AG04450 (cell line): ENCODE measurements around the gene ZNF536. TPM values are rescaled to one million over a fixed set of nuclear protein-coding genes. Genes with fewer than 3 reads are reported as not detected.

Experiments used
- CTCF ChIA-PET: fragments of 300-600, 350-600 bp; formaldehyde crosslinking; extraction: SDS; loops from one replicate; lab custom pipeline; 2022; ENCODE audit warnings: antibody characterized with exemption, inconsistent platforms; lab: Charles Lee
- POLR2A ChIA-PET: fragments of 350-600 bp; formaldehyde crosslinking; extraction: SDS; loops from one replicate; lab custom pipeline; 2021; ENCODE audit warnings: antibody characterized with exemption, inconsistent platforms; lab: Yijun Ruan, JAX
- DNase-seq: peaks from one replicate; pipeline ENCODE4 v3.0.0-alpha.2; 2011; ENCODE audit warnings: low read depth, low spot score
- H3K27ac ChIP-seq: one replicate; pipeline ENCODE4 v1.5.1; 2012; ENCODE audit warnings: low read depth, low read length, control low read depth
- H3K27me3 ChIP-seq: one replicate; pipeline ENCODE4 v1.6.0; 2012; ENCODE audit warnings: low read length; ENCODE audit not compliant: control insufficient read depth, insufficient read depth
- H3K4me3 ChIP-seq: 2 replicates; pipeline ENCODE4 v1.5.1; 2011; ENCODE audit warnings: mild to moderate bottlenecking, low read depth, low read length, control low read depth
- H3K9me3 ChIP-seq: 2 replicates; pipeline ENCODE4 v1.5.1; 2012; ENCODE audit warnings: low read length; ENCODE audit not compliant: control insufficient read depth, insufficient read depth
- polyA plus RNA-seq: library from polyadenylated mRNA; depleted of rRNA; stranded (reverse); fragments of >200 nt; gene quantifications from 2 replicates; pipeline ENCODE4 v1.2.3, GENCODE V29; 2011
- TF ChIP-seq, protein P1 (sequence below): IDR thresholded peaks from 2 replicates; pipeline ENCODE4 v1.5.1; 2011; ENCODE audit warnings: low read depth, low read length, control low read depth, inconsistent platforms

Gene ZNF536
- polyA plus RNA-seq, 1 experiment = not detected

DNA sequence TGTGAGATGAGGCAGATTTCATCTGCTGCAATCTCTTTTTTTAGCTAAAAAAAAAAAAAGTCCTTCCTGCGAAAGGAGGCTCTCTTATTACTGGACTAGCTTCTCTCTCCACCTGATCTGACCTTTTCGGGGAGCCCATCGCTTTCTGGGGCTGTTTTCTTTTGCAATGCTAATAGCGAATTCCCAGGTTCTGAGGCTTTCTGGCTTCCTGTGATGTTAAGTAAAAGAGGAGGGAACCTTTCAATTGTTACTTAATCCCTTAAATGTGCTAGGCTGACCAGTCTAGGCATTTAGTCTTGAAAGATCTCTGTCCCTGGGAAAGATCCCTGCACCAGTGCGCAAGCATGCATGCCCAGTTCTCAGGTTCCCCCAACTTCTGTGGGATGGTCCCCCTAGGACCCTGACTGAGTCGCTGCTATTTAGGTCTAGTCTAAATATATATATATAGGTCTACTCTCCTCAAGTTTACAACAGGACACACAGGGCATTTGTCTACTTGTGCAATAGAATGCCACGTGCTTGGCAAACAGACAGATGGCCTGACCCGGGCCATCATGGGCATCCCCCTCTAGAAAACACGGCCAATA lies 224.7 kb downstream of the ZNF536 start:
- ChIA-PET CTCF (no interaction called here), POLR2A (no interaction called here)
- Histone ChIP-seq H3K4me3 (no peak overlapping the region), H3K9me3 (peaks cover 45% of the 10 kb centered on the region), H3K27ac (no peak overlapping the region), H3K27me3 (no peaks in the 10 kb centered on the region)
- DNase-seq = no peak
- TF ChIP-seq, protein P1, sequence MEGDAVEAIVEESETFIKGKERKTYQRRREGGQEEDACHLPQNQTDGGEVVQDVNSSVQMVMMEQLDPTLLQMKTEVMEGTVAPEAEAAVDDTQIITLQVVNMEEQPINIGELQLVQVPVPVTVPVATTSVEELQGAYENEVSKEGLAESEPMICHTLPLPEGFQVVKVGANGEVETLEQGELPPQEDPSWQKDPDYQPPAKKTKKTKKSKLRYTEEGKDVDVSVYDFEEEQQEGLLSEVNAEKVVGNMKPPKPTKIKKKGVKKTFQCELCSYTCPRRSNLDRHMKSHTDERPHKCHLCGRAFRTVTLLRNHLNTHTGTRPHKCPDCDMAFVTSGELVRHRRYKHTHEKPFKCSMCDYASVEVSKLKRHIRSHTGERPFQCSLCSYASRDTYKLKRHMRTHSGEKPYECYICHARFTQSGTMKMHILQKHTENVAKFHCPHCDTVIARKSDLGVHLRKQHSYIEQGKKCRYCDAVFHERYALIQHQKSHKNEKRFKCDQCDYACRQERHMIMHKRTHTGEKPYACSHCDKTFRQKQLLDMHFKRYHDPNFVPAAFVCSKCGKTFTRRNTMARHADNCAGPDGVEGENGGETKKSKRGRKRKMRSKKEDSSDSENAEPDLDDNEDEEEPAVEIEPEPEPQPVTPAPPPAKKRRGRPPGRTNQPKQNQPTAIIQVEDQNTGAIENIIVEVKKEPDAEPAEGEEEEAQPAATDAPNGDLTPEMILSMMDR = no peak

DNA sequence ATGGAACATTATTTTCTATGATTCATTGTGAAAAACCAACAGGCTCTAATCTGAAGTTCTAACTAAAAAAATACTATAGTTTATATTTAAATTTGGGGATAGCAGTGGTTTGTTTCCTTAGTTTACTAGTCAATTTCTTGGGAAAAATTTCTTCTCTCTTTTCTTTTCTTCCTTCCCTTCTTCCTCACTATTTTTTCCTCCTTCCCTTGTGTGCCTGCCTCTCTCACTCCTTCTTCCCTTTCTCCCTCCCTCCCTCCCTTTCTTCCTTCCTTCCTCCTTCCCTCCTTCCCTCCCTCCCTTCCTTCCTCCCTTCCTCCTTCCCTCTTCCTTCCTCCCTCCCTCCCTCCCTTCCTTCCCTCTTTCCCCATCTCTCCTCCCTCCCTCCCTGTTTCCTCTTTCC lies 226.5 kb downstream of the ZNF536 start:
- H3K4me3 ChIP-seq = no peak overlapping the region
- ChIA-PET CTCF (no interaction called here), POLR2A (no interaction called here)
- peaks cover 42% of the 10 kb centered on the region for H3K9me3 ChIP-seq
- H3K27ac ChIP-seq = no peak overlapping the region
- H3K27me3 ChIP-seq = no peaks in the 10 kb centered on the region
- DNase-seq = no peak
- TF ChIP-seq, protein P1 = no peak

DNA sequence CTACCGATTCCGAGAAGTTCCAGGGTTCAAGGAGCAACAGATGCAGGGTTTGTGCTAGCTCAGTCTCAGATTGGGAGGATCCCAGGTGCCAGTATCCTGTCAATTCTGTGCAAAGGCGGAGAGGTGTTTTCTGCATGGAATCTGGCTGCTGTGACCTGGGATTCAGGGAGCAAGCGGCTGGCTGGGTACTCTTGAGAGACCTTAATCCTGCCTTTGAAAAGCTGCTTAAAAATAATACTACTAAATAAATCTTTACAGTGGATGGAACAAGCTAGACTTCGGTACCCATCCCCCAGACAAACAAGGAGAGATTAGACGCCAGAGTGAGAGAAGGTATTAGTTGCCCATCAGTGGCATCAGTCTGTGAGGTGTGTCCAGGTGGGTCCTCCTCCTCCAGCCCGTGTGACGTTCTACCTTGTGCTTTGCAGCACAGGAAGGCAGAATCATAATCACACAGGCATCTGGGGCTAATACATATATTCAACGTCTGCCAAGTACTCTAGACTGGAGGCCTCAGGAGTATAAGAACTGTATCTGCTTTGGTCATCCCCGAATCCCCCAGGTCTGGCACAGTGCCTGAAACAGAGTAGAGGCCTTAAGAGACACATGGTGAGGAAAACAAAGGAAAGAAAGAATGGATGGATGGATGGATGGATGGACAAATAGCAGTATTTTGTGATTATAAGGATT lies 230.6 kb downstream of the ZNF536 start:
- DNase-seq = no peak
- no peak overlapping the region for H3K27ac ChIP-seq
- TF ChIP-seq, protein P1 = no peak
- H3K4me3 ChIP-seq = no peak overlapping the region
- POLR2A ChIA-PET = no interaction called here
- H3K27me3 ChIP-seq = no peaks in the 10 kb centered on the region
- H3K9me3 ChIP-seq = peaks cover 40% of the 10 kb centered on the region
- CTCF ChIA-PET = no interaction called here

DNA sequence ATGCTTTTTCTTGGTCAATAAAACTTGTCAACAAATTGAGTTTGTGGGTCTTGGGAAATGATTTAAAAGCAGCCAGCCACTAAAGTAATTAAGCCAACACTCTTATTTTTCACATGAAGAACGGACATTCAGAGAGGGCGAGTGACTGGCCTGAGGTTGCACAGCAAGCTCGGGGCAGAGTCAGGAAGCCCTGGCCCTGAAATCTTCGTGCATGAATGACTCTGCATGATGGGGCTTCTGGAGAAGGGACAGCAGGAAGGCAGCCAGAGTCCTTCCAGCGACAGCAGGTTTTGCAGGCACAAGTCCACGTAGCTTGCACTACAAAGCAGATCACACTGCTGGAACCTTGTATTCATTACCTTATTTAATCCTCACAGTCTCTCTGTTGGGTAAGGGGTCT lies 232.5 kb downstream of the ZNF536 start:
- Histone ChIP-seq H3K27me3 (no peaks in the 10 kb centered on the region), H3K9me3 (peaks cover 46% of the 10 kb centered on the region), H3K27ac (no peak overlapping the region), H3K4me3 (no peak overlapping the region)
- ChIA-PET CTCF (no interaction called here), POLR2A (no interaction called here)
- TF ChIP-seq, protein P1 = no peak
- DNase-seq = no peak

DNA sequence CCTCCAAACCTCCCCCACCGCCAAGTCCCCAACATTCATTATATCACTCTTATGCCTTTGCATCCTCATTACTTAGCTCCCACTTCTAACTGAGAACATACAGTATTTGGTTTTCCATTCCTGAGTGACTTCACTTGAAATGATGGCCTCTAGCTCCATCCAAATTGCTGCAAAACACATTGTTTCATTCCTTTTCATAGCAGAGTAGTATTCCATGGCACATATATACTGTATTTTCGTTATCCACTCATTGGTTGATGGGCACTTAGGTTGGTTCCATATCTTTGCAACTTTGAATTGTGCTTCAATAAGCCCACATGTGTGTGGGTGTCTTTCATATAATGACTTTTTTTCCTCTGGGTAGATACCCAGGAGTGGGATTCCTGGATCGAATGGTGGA lies 233.1 kb downstream of the ZNF536 start:
- peaks cover 45% of the 10 kb centered on the region for H3K9me3 ChIP-seq
- DNase-seq = no peak
- no peak overlapping the region for H3K27ac ChIP-seq
- POLR2A ChIA-PET = no interaction called here
- TF ChIP-seq, protein P1 = no peak
- H3K4me3 ChIP-seq = no peak overlapping the region
- H3K27me3 ChIP-seq = no peaks in the 10 kb centered on the region
- CTCF ChIA-PET = no interaction called here
